Stimulated activated CD4-positive, alpha-beta T cell treated with anti-CD3 and anti-CD28 coated beads, Interleukin-12 subunit alpha, Interleukin-12 subunit beta, amount 100 ng/mL, for 48 hours (primary cell): ENCODE data around the gene ATAD3C.
"Not testable (repeated sequence)": the region's sequence is repeated elsewhere in the genome, so short reads cannot be mapped to it uniquely, and the experiment has no call there.

Source experiments
- DNase-seq, 3 donors: peaks; one replicate each; pipeline ENCODE4 v3.0.0-alpha.2; 2020; ENCODE audit warnings: low read depth in 2 of 3, low spot score in 1 of 3

Gene ATAD3C

GRCh38 chr1:1441002-1441888, 8.2 kb upstream of the ATAD3C start:
- DNase-seq: peak; percentile 30 to 56 (median 47)

GRCh38 chr1:1442069-1442770, 7.3 kb upstream of the ATAD3C start:
- DNase-seq: no peak

- DNase-seq: not testable (repeated sequence)
Measured at GRCh38 chr1:1446631-1447030, 2.9 kb upstream of the ATAD3C start.

GRCh38 chr1:1450616-1451015, 1.1 kb downstream of the ATAD3C start:
- DNase-seq: not testable (repeated sequence)

- DNase-seq: no peak
Measured at GRCh38 chr1:1451696-1452364, 2.3 kb downstream of the ATAD3C start.

- not testable (repeated sequence) for DNase-seq
Measured at GRCh38 chr1:1452365-1452739, 2.9 kb downstream of the ATAD3C start.

- no peak for DNase-seq
Measured at GRCh38 chr1:1452882-1453281, 3.4 kb downstream of the ATAD3C start.

- not testable (repeated sequence) for DNase-seq
Measured at GRCh38 chr1:1454286-1455056, 5.0 kb downstream of the ATAD3C start.

GRCh38 chr1:1455366-1455884, 5.9 kb downstream of the ATAD3C start:
- DNase-seq: no peak

GRCh38 chr1:1455934-1456333, 6.4 kb downstream of the ATAD3C start:
- DNase-seq: not testable (repeated sequence)

GRCh38 chr1:1456683-1457255, 7.3 kb downstream of the ATAD3C start:
- not testable (repeated sequence) for DNase-seq

- DNase-seq: not testable (repeated sequence)
Measured at GRCh38 chr1:1459156-1459555, 9.7 kb downstream of the ATAD3C start.

- DNase-seq: not testable (repeated sequence)
Measured at GRCh38 chr1:1459711-1460110, 10.2 kb downstream of the ATAD3C start.

- DNase-seq: no peak
Measured at GRCh38 chr1:1460540-1461130, 11.1 kb downstream of the ATAD3C start.

- DNase-seq: no peak
Measured at GRCh38 chr1:1461721-1462317, 12.3 kb downstream of the ATAD3C start.

GRCh38 chr1:1462318-1462966, 13.0 kb downstream of the ATAD3C start:
- no peak for DNase-seq

- DNase-seq: no peak
Measured at GRCh38 chr1:1463312-1463711, 13.8 kb downstream of the ATAD3C start.

GRCh38 chr1:1468196-1468985, 18.9 kb downstream of the ATAD3C start:
- DNase-seq: not testable (repeated sequence)
